ENCODE data around the gene BCL2L15. TPM values are rescaled to one million over a fixed set of nuclear protein-coding genes. Genes with fewer than 3 reads are reported as not detected.

BCL2L15 gene
- total RNA-seq (under 1 TPM; 0.15 to 0.89 (median 0.36) TPM), polyA plus RNA-seq (0.09 TPM)
- long read RNA-seq, donor 1: 0 reads
- long read RNA-seq, donor 2: 0 reads
- long read RNA-seq, donor 3: 0 reads
- long read RNA-seq, donor 4: 0 reads

DNA sequence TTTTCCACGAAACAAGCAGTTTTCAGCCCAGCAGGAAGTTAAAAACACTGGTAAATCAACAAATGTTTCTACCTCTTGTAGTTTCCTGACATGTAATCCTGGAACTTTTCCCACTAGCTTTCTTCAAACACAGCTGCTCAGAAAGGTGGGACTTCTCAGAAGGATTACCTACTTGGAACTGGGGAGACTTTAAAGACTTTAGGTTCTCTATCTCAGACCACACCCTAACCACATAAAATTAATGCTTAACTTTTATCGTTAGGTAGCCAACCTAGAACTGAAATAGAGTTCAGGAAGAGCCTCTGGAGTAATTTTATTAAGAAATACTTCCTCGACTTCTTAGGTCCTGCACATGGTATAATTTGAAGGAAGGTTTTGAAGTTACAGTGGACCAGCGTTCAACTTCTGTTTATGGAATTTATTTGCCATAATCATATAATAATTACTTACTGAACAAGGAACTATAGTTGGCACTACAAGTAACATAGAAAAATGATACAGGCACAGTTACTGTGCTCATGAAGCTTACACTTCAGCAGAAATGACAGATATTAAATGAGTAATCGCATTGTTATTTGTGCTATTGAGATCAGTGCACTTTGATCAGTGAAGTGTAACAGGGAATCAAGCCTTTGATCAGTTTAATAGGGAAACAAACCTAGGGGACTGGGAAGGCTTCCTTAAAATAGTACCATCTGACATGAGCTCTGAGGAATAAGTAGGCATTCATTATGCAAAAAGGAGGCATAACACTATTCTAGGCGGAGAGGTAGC, at the start of gene BCL2L15:
Gene BCL2L15, minus strand, starts transcription at position 180 of the 774 bp plus-strand sequence. CDS start 206 bp downstream, outside the sequence.
- H3K27me3 ChIP-seq (ENCODE audit: control insufficient read depth, insufficient read depth): no peaks in the 10 kb centered on the region
- H3K4me1 ChIP-seq (ENCODE audit: control insufficient read depth, insufficient read depth, low read length): no peaks in the 10 kb centered on the region
- no peak within 1 kb of the TSS for H3K4me3 ChIP-seq (ENCODE audit: low read length)
- no peaks in the 10 kb centered on the region for H3K9me3 ChIP-seq (ENCODE audit: control insufficient read depth, low read length)
- ATAC-seq: no peak
- H3K27ac ChIP-seq (ENCODE audit: low read length): no peak within 1 kb of the TSS
- WGBS: 79% methylated on average over 6 of the region's 6 CpGs
- no peak for DNase-seq
- intact Hi-C loops (cut with DNase I): no loop called here

DNA sequence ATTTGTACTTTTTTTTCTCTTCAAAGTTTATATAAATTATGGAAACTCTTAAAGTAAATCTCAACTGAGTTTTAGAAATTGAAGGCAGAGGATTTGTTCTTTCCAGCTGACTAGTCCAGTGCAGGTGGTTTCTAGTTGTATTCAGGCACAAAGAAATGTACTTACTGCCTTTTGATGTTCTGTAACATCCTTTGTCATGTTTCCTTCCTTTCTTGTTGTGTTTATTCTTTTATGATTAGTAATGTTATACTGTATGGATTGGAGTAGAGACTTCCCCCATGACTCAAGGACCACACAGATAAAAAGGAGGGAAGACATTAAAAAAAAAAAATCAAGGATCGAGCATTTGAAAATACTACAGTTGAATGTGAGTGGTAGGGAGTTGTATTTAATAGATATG, 49.8 kb upstream of the BCL2L15 start:
- intact Hi-C loops (cut with DNase I): no loop called here

GRCh38 chr1:113935970-113936369, 48.6 kb upstream of the BCL2L15 start:
- peaks cover 10% of the 10 kb centered on the region for H3K4me1 ChIP-seq (ENCODE audit: control insufficient read depth, insufficient read depth, low read length)
- H3K9me3 ChIP-seq (ENCODE audit: control insufficient read depth, low read length): no peaks in the 10 kb centered on the region
- no peaks in the 10 kb centered on the region for H3K27me3 ChIP-seq (ENCODE audit: control insufficient read depth, insufficient read depth)
- DNase-seq (no peak), ATAC-seq (no peak)
- WGBS: 58% methylated on average over 1 of the region's 1 CpG
- intact Hi-C loops (cut with DNase I): no loop called here
- H3K27ac ChIP-seq (ENCODE audit: low read length): no peak overlapping the region
- no peak overlapping the region for H3K4me3 ChIP-seq (ENCODE audit: low read length)

More for the DNA sequence above, 49.8 kb upstream of the BCL2L15 start:
- Histone ChIP-seq H3K27ac (ENCODE audit: low read length) (no peak overlapping the region), H3K4me1 (ENCODE audit: control insufficient read depth, insufficient read depth, low read length) (peaks cover 10% of the 10 kb centered on the region), H3K27me3 (ENCODE audit: control insufficient read depth, insufficient read depth) (no peaks in the 10 kb centered on the region), H3K9me3 (ENCODE audit: control insufficient read depth, low read length) (no peaks in the 10 kb centered on the region), H3K4me3 (ENCODE audit: low read length) (no peak overlapping the region)
- ATAC-seq (no peak), DNase-seq (no peak)
- 71% methylated on average over 1 of the region's 1 CpG for WGBS

DNA sequence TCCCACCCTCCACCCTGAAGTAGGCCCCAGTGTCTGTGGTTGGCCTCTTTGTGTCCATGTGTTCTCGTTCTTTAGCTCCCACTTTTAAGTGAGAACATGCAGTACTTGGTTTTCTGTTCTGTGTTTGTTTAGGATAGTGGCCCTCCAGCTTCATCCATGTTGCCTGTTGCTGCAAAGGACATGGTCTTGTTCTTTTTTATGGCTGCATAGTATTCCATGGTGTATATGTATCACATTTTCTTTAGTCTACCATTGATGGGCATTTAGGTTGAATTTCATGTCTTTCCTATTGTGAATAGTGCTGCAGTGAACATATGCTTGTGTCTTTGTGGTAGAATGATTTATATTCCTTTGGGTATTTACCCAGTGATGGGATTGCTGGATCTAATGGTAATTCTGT, 47.8 kb upstream of the BCL2L15 start:
- DNase-seq (no peak), ATAC-seq (no peak)
- Histone ChIP-seq H3K4me3 (ENCODE audit: low read length) (no peak overlapping the region), H3K9me3 (ENCODE audit: control insufficient read depth, low read length) (no peaks in the 10 kb centered on the region), H3K4me1 (ENCODE audit: control insufficient read depth, insufficient read depth, low read length) (peaks cover 10% of the 10 kb centered on the region), H3K27me3 (ENCODE audit: control insufficient read depth, insufficient read depth) (no peaks in the 10 kb centered on the region), H3K27ac (ENCODE audit: low read length) (no peak overlapping the region)
- intact Hi-C loops (cut with DNase I): no loop called here
- 98% methylated on average over 1 of the region's 1 CpG for WGBS

GRCh38 chr1:113934511-113935055, 47.2 kb upstream of the BCL2L15 start:
- no peak overlapping the region for H3K4me3 ChIP-seq (ENCODE audit: low read length)
- DNase-seq (no peak), ATAC-seq (no peak)
- H3K27ac ChIP-seq (ENCODE audit: low read length): no peak overlapping the region
- peaks cover 10% of the 10 kb centered on the region for H3K4me1 ChIP-seq (ENCODE audit: control insufficient read depth, insufficient read depth, low read length)
- intact Hi-C loops (cut with DNase I): no loop called here
- H3K27me3 ChIP-seq (ENCODE audit: control insufficient read depth, insufficient read depth): no peaks in the 10 kb centered on the region
- H3K9me3 ChIP-seq (ENCODE audit: control insufficient read depth, low read length): no peaks in the 10 kb centered on the region
- 63% methylated on average over 5 of the region's 5 CpGs for WGBS

GRCh38 chr1:113934006-113934405, 46.6 kb upstream of the BCL2L15 start:
- Histone ChIP-seq H3K4me1 (ENCODE audit: control insufficient read depth, insufficient read depth, low read length) (peaks cover 10% of the 10 kb centered on the region), H3K27me3 (ENCODE audit: control insufficient read depth, insufficient read depth) (no peaks in the 10 kb centered on the region)
- ATAC-seq: no peak

GRCh38 chr1:113931451-113931851, 44.1 kb upstream of the BCL2L15 start:
- ATAC-seq (no peak), DNase-seq (no peak)
- H3K27ac ChIP-seq (ENCODE audit: low read length): no peak overlapping the region
- H3K4me3 ChIP-seq (ENCODE audit: low read length): peak overlapping the region; percentile 30
- intact Hi-C loops (cut with DNase I): loop anchor here in 1 of 4 donors (2.0 kb wide), 1 partner anchor 27 kb away; the partner anchor contains the start of genes AP4B1 and DCLRE1B
- WGBS: 15% methylated on average over 3 of the region's 3 CpGs
- H3K9me3 ChIP-seq (ENCODE audit: control insufficient read depth, low read length): no peaks in the 10 kb centered on the region
- no peaks in the 10 kb centered on the region for H3K27me3 ChIP-seq (ENCODE audit: control insufficient read depth, insufficient read depth)
- peaks cover 3% of the 10 kb centered on the region for H3K4me1 ChIP-seq (ENCODE audit: control insufficient read depth, insufficient read depth, low read length)

More at GRCh38 chr1:113934006-113934405, 46.6 kb upstream of the BCL2L15 start:
- Histone ChIP-seq H3K9me3 (ENCODE audit: control insufficient read depth, low read length) (no peaks in the 10 kb centered on the region), H3K27ac (ENCODE audit: low read length) (no peak overlapping the region), H3K4me3 (ENCODE audit: low read length) (no peak overlapping the region)
- intact Hi-C loops (cut with DNase I): no loop called here
- DNase-seq: no peak

GRCh38 chr1:113930499-113931161, 43.2 kb upstream of the BCL2L15 start:
- ATAC-seq: peak; percentile 4 to 30
- H3K4me3 ChIP-seq (ENCODE audit: low read length): peak overlapping the region; percentile 76
- peak in 1 of 3 donors; percentile 48 for DNase-seq
- H3K4me1 ChIP-seq (ENCODE audit: control insufficient read depth, insufficient read depth, low read length): peaks cover 3% of the 10 kb centered on the region
- no peaks in the 10 kb centered on the region for H3K27me3 ChIP-seq (ENCODE audit: control insufficient read depth, insufficient read depth)
- 2% methylated on average over 8 of the region's 8 CpGs for WGBS
- intact Hi-C loops (cut with DNase I): loop anchor here in 1 of 4 donors (2.0 kb wide), 1 partner anchor 26 kb away; the partner anchor contains the start of genes AP4B1 and DCLRE1B
- H3K9me3 ChIP-seq (ENCODE audit: control insufficient read depth, low read length): no peaks in the 10 kb centered on the region
- H3K27ac ChIP-seq (ENCODE audit: low read length): peak overlapping the region; percentile 77

- H3K27me3 ChIP-seq (ENCODE audit: control insufficient read depth, insufficient read depth): no peaks in the 10 kb centered on the region
- under 1% methylated on average over 64 of the region's 64 CpGs for WGBS
- DNase-seq (peak; percentile 53 to 81 (median 76)), ATAC-seq (peak; percentile 47 to 57)
- intact Hi-C loops (cut with DNase I): loop anchor here in 2 of 4 donors (2.0 kb wide), 1 partner anchor 25 kb away; the partner anchor contains the start of genes AP4B1 (in 2 of the 2) and DCLRE1B (in 2 of the 2)
- H3K4me1 ChIP-seq (ENCODE audit: control insufficient read depth, insufficient read depth, low read length): peaks cover 3% of the 10 kb centered on the region
- no peaks in the 10 kb centered on the region for H3K9me3 ChIP-seq (ENCODE audit: control insufficient read depth, low read length)
- peak overlapping the region; percentile 76 for H3K4me3 ChIP-seq (ENCODE audit: low read length)
- H3K27ac ChIP-seq (ENCODE audit: low read length): peak overlapping the region; percentile 77
These were observed 42.5 kb upstream of the BCL2L15 start for GRCh38 chr1:113929750-113930498.

DNA sequence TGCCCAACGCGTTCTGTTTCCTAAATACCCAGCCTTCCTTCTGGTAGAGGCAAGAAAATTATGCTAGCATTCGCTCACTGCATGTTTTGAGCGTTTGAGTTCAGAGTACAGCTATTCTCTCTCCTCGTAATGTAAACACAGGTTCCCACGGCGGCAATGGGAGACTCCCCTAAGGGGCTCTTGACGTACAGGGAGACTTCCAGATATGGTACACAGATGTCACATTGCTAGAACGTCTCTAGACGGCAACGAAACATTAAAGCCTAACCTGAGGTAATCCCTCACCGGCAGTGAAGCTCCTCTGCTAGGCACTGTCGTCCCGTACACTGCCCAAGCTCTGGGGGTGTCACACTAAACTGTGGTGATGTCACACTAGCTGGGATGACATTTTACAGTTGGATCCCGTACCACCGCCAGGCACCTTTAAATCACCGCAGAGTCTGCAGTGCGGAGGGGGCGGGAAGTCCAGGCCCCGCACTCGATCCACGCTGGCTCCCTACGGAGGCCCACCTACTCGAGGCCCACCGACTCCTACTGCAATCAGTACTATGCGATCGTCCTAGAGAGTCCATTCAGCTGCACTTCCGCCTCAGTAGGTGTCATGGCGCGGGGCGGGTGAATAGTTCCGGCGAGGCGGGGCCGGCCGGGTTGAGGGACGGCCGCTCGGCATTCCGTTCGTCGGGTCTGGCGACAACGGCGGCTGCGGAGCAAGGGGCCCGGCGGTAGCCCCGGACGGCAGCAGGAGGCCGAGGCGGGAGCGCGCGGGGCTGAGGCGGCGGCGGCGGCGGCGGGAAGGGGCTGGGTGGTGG, 41.8 kb upstream of the BCL2L15 start, which contains the start of gene HIPK1:
Gene HIPK1, plus strand, starts transcription at position 384 of the 809 bp plus-strand sequence.
- Histone ChIP-seq H3K9me3 (ENCODE audit: control insufficient read depth, low read length) (no peaks in the 10 kb centered on the region), H3K4me3 (ENCODE audit: low read length) (peak within 1 kb of the TSS; percentile 76), H3K4me1 (ENCODE audit: control insufficient read depth, insufficient read depth, low read length) (peaks cover 3% of the 10 kb centered on the region), H3K27me3 (ENCODE audit: control insufficient read depth, insufficient read depth) (no peaks in the 10 kb centered on the region), H3K27ac (ENCODE audit: low read length) (peak within 1 kb of the TSS; percentile 96)
- WGBS: under 1% methylated on average over 61 of the region's 61 CpGs
- ATAC-seq (peak; percentile 95), DNase-seq (peak; percentile 94 to 97 (median 97))
- intact Hi-C loops (cut with DNase I): loop anchor here in 1 of 4 donors (2.0 kb wide), 1 partner anchor 24 kb away; the partner anchor contains the start of genes AP4B1 and DCLRE1B

Data from right cardiac atrium (tissue), 5 donors.